ENCODE data around the gene RNU6-7.

- no peak for TF ChIP-seq CTCF (conservative IDR thresholded peaks at IDR 0.05 in 1 of 2, IDR thresholded peaks at IDR 0.05 in 1 of 2; ENCODE audit: low read depth in 1 of 2, low read length in 2 of 2)
- no peak for TF ChIP-seq EZH2 (IDR thresholded peaks at IDR 0.05; ENCODE audit: low read length, missing control alignments)
Observed at GRCh38 chr14:32232481-32232880, 30.6 kb downstream of the RNU6-7 start.

Measured in fibroblast of lung (primary cell).